HepG2 (cell line): ENCODE data around the gene CHAF1A. TPM values are rescaled to one million over a fixed set of nuclear protein-coding genes. Genes with fewer than 3 reads are reported as not detected.

Source experiments
- ARID5B ChIP-seq: IDR thresholded peaks from 2 replicates; pipeline ENCODE4 v1.4.0; 2020; ENCODE audit warnings: mild to moderate bottlenecking, missing genetic modification reagents
- CHD2 ChIP-seq: IDR thresholded peaks from 2 replicates; pipeline ENCODE4 v1.6.1; 2011; ENCODE audit warnings: low read depth, low read length, improper control_type of control experiment
- CHD4 ChIP-seq: fragments of 200-600 bp; sonication (generic); IDR thresholded peaks from 2 replicates; pipeline ENCODE4 v1.7.0; 2017; ENCODE audit warnings: mild to moderate bottlenecking, low read length, borderline replicate concordance
- CTCF ChIP-seq: sonication (generic); formaldehyde crosslinking; IDR thresholded peaks from 2 replicates; pipeline ENCODE4 v1.5.0; 2020; ENCODE audit warnings: mild to moderate bottlenecking, missing genetic modification reagents, moderate library complexity
- E2F2 ChIP-seq: sonication (generic); formaldehyde crosslinking; IDR thresholded peaks from 2 replicates; pipeline ENCODE4 v1.4.0; 2020; ENCODE audit warnings: missing genetic modification reagents, borderline replicate concordance
- FOSL1 ChIP-seq: sonication (generic); formaldehyde crosslinking; IDR thresholded peaks from 2 replicates; pipeline ENCODE4 v1.9.0; 2021; ENCODE audit warnings: missing genetic modification reagents, borderline replicate concordance
- FOXP4 ChIP-seq: sonication (generic); formaldehyde crosslinking; IDR thresholded peaks from 2 replicates; pipeline ENCODE4 v1.4.0; 2020; ENCODE audit warnings: missing genetic modification reagents
- GATA4 ChIP-seq: sonication (generic); IDR thresholded peaks from 2 replicates; pipeline ENCODE4 v1.6.1; 2016; ENCODE audit warnings: antibody characterized with exemption, low read depth, borderline replicate concordance
- HNF4A ChIP-seq: sonication (generic); formaldehyde crosslinking; IDR thresholded peaks from 2 replicates; pipeline ENCODE4 v1.4.0; 2020; ENCODE audit warnings: missing genetic modification reagents
- KLF6 ChIP-seq: IDR thresholded peaks from 2 replicates; pipeline ENCODE4 v1.8.0; 2016; ENCODE audit warnings: missing biosample characterization, missing genetic modification reagents
- PRDM10 ChIP-seq: sonication (generic); formaldehyde crosslinking; IDR thresholded peaks from 2 replicates; pipeline ENCODE4 v1.4.0; 2020; ENCODE audit warnings: low read depth, missing genetic modification reagents
- RARA ChIP-seq: IDR thresholded peaks from 2 replicates; pipeline ENCODE4 v1.6.1; 2016; ENCODE audit warnings: missing genetic modification reagents, missing compliant biosample characterization
- RXRA ChIP-seq: sonication (generic); formaldehyde crosslinking; IDR thresholded peaks from 2 replicates; pipeline ENCODE4 v1.5.1; 2020; ENCODE audit warnings: missing genetic modification reagents
- TRIM24 ChIP-seq: sonication (generic); formaldehyde crosslinking; IDR thresholded peaks from 2 replicates; pipeline ENCODE4 v1.8.0; 2022; ENCODE audit warnings: mild to moderate bottlenecking, missing genetic modification reagents
- ZNF713 ChIP-seq: sonication (generic); formaldehyde crosslinking; IDR thresholded peaks from 2 replicates; pipeline ENCODE4 v1.4.0; 2020; ENCODE audit warnings: mild to moderate bottlenecking, missing genetic modification reagents
- polyA plus RNA-seq, 8 experiments: library from polyadenylated mRNA; depleted of rRNA in 3 of 8; stranded (reverse) in 7 of 8; unstranded in 1 of 8; fragments of >200 nt; fragmentation: Illumina TruSeq in 4 of 8; extraction: Trizol in 4 of 8; gene quantifications; 2 replicates each; pipeline versions ENCODE4 v1.2.1 to v1.2.3, GENCODE V29; 2011 to 2016; ENCODE audit warnings: low read depth in 4 of 8, missing spikeins in 1 of 8, mixed read lengths in 1 of 8; ENCODE audit not compliant: insufficient read depth in 1 of 8
- total RNA-seq, 5 experiments: library from RNA; depleted of rRNA; stranded (reverse); fragments of >200 nt; fragmentation: Illumina TruSeq; extraction: Trizol; gene quantifications; 2 replicates each; pipeline ENCODE4 v1.2.3, GENCODE V29; 2016; ENCODE audit warnings: low read depth in 1 of 5

Gene CHAF1A
- total and polyA plus RNA-seq, 2 of the 13 experiments (the other 11 are each of a cell fraction or from before 2014, with no cell fraction given), result 11.0 to 34.8 TPM

- no peak for TF ChIP-seq PRDM10 (CRISPR knock-in tag)
- TF ChIP-seq CHD4, result no peak
- TF ChIP-seq GATA4, result no peak
- TF ChIP-seq ZNF713, result no peak
- TF ChIP-seq KLF6 (CRISPR knock-in tag), result no peak
- no peak; the same call in 1 of the 2 replicates for TF ChIP-seq RXRA (CRISPR knock-in tag)
- TF ChIP-seq HNF4A (CRISPR knock-in tag), result no peak
- no peak for TF ChIP-seq TRIM24
- TF ChIP-seq CHD2, result no peak
- no peak for TF ChIP-seq RARA (CRISPR knock-in tag)
- TF ChIP-seq FOSL1, result no peak
- TF ChIP-seq ARID5B (CRISPR knock-in tag), result no peak
- TF ChIP-seq E2F2 (CRISPR knock-in tag), result no peak
- no peak for TF ChIP-seq FOXP4
- no peak for TF ChIP-seq CTCF (CRISPR knock-in tag)
Observed at GRCh38 chr19:4399812-4400134, 2.7 kb upstream of the CHAF1A start (continued).
